ENCODE measurements around the gene AGXT. TPM values are rescaled to one million over a fixed set of nuclear protein-coding genes. Genes with fewer than 3 reads are reported as not detected.

Gene AGXT
- total and polyA plus RNA-seq, 10 donors, result 0.61 to 4.5 (median 1.6) TPM; not detected in 1

GRCh38 chr2:240904216-240905175, 35.9 kb downstream of the AGXT start:
- DNase-seq, result peak; percentile 72
- intact Hi-C loops (cut with DNase I; ENCODE audit: low total_unique reads), result no loop called here
- H3K36me3 ChIP-seq, result no peaks in the 10 kb centered on the region
- H3K27me3 ChIP-seq (replicated peaks in 1 of 7), result peaks cover 0 to 19% (median 0%) of the 10 kb centered on the region in 7 donors
- WGBS, 5 donors, result 75 to 88% (median 80%) methylated on average over 12 to 19 of the region's 19 CpGs
- peaks cover 0 to 29% (median 11%) of the 10 kb centered on the region in 6 donors for H3K4me1 ChIP-seq
- TF ChIP-seq POLR2A (IDR thresholded peaks at IDR 0.05), result no peak
- TF ChIP-seq CTCF (IDR thresholded peaks at IDR 0.05 in 8 of 11, conservative IDR thresholded peaks at IDR 0.05 in 3 of 11), result no peak
- no peak for TF ChIP-seq POLR2AphosphoS5 (IDR thresholded peaks at IDR 0.05)
- no peak overlapping the region for H3K4me3 ChIP-seq
- H3K9me3 ChIP-seq, result no peaks in the 10 kb centered on the region
- H3K27ac ChIP-seq, result no peak overlapping the region

- H3K27me3 ChIP-seq (replicated peaks in 1 of 7), result peaks cover 0 to 24% (median 0%) of the 10 kb centered on the region in 7 donors
- 51 to 79% (median 58%) methylated on average over 5 to 13 of the region's 13 CpGs for WGBS, 5 donors
- H3K27ac ChIP-seq, result no peak overlapping the region
- no peak for TF ChIP-seq POLR2AphosphoS5 (IDR thresholded peaks at IDR 0.05)
- no peak for TF ChIP-seq CTCF (IDR thresholded peaks at IDR 0.05 in 8 of 11, conservative IDR thresholded peaks at IDR 0.05 in 3 of 11)
- no peak for TF ChIP-seq POLR2A (IDR thresholded peaks at IDR 0.05)
- H3K4me1 ChIP-seq, result peaks cover 0 to 21% (median 6%) of the 10 kb centered on the region in 6 donors
- no peak overlapping the region for H3K4me3 ChIP-seq
- intact Hi-C loops (cut with DNase I; ENCODE audit: low total_unique reads), result no loop called here
- DNase-seq, result peak; percentile 71
- no peaks in the 10 kb centered on the region for H3K9me3 ChIP-seq
- H3K36me3 ChIP-seq, result no peaks in the 10 kb centered on the region
These were observed 36.7 kb downstream of the AGXT start for GRCh38 chr2:240905176-240905781.

- no peak for DNase-seq
These were observed 37.7 kb downstream of the AGXT start, which contains the start of gene CROCC2 for GRCh38 chr2:240906141-240906910. Gene CROCC2, plus strand, starts transcription at chr2:240906336. Its CDS starts 178 bp downstream, at chr2:240906514.

More at GRCh38 chr2:240906141-240906910, 37.7 kb downstream of the AGXT start, which contains the start of gene CROCC2:
- H3K4me1 ChIP-seq, result peaks cover 0 to 21% (median 6%) of the 10 kb centered on the region in 6 donors
- H3K27me3 ChIP-seq (replicated peaks in 1 of 7), result peaks cover 0 to 30% (median 0%) of the 10 kb centered on the region in 7 donors
- WGBS, 5 donors, result 65 to 91% (median 82%) methylated on average over 8 to 23 of the region's 23 CpGs
- H3K36me3 ChIP-seq, result no peaks in the 10 kb centered on the region
- intact Hi-C loops (cut with DNase I; ENCODE audit: low total_unique reads), result no loop called here
- H3K27ac ChIP-seq, result no peak within 1 kb of the TSS
- no peak within 1 kb of the TSS for H3K4me3 ChIP-seq
- no peaks in the 10 kb centered on the region for H3K9me3 ChIP-seq
- TF ChIP-seq POLR2AphosphoS5 (IDR thresholded peaks at IDR 0.05) (no peak), CTCF (IDR thresholded peaks at IDR 0.05 in 8 of 11, conservative IDR thresholded peaks at IDR 0.05 in 3 of 11) (no peak), POLR2A (IDR thresholded peaks at IDR 0.05) (no peak)
